Lung (tissue), 12 donors: ENCODE results near the gene GJA5. TPM values are rescaled to one million over a fixed set of nuclear protein-coding genes. Genes with fewer than 3 reads are reported as not detected.
A peak's percentile ranks its signal among the peaks of the same experiment; 100 is the strongest.

ENCODE experiments used
- ATAC-seq: fragments of 200-7000 bp; cut with Tn5 transposase; one replicate; pipeline ENCODE4 v1.9.1; 2020; ENCODE audit warnings: moderate number of reproducible peaks; ENCODE audit not compliant: insufficient read depth, low FRiP score
- DNase-seq, 3 donors: peaks; one replicate each; pipeline ENCODE4 v3.0.0-alpha.2; 2013 to 2017
- H3K27ac ChIP-seq, 2 donors: one replicate each; pipeline ENCODE4 v1.5.1; 2013; ENCODE audit warnings: mild to moderate bottlenecking in 2 of 2, moderate library complexity in 2 of 2, control low read depth in 1 of 2, inconsistent platforms in 1 of 2, low read depth in 1 of 2, low read length in 1 of 2
- H3K27me3 ChIP-seq, 3 donors: one replicate each; pipeline ENCODE4 v1.5.1; 2013; ENCODE audit warnings: low read length in 2 of 3; ENCODE audit not compliant: control insufficient read depth in 3 of 3, insufficient read depth in 3 of 3
- H3K36me3 ChIP-seq, 4 donors: one replicate each; pipeline ENCODE4 v1.5.1; 2013; ENCODE audit warnings: low read length in 4 of 4, mild to moderate bottlenecking in 1 of 4, moderate library complexity in 1 of 4; ENCODE audit not compliant: control insufficient read depth in 4 of 4, insufficient read depth in 4 of 4
- H3K4me1 ChIP-seq, 5 donors: one replicate each; pipeline ENCODE4 v1.5.1; 2013; ENCODE audit warnings: low read length in 5 of 5, mild to moderate bottlenecking in 2 of 5, moderate library complexity in 1 of 5; ENCODE audit not compliant: control insufficient read depth in 5 of 5, insufficient read depth in 5 of 5
- H3K4me3 ChIP-seq: one replicate; pipeline ENCODE4 v1.5.1; 2013; ENCODE audit warnings: mild to moderate bottlenecking, control low read depth, moderate library complexity
- H3K9ac ChIP-seq, 2 donors: one replicate each; pipeline ENCODE4 v1.5.1; 2013; ENCODE audit warnings: low read length in 2 of 2, control low read depth in 1 of 2; ENCODE audit not compliant: insufficient read depth in 1 of 2
- H3K9me3 ChIP-seq, 4 donors: one replicate each; pipeline ENCODE4 v1.5.1; 2013; ENCODE audit warnings: low read length in 3 of 4, mild to moderate bottlenecking in 1 of 4, moderate library complexity in 1 of 4; ENCODE audit not compliant: control insufficient read depth in 4 of 4, insufficient read depth in 3 of 4
- CTCF ChIP-seq: IDR thresholded peaks from 2 replicates; pipeline ENCODE4 v1.5.1; 2012; ENCODE audit warnings: mild to moderate bottlenecking; ENCODE audit errors: control extremely low read depth, extremely low read depth
- WGBS, 2 donors: extraction: QIAGEN DNeasy Blood & Tissue Kit; methylation state at CpG; one replicate each; pipeline ENCODE4 v1.1.7; 2013; 5-methylcytosine and 5-hydroxymethylcytosine counted together
- polyA plus RNA-seq, 2 donors: library from polyadenylated mRNA; stranded (reverse); fragments of 200-250 nt; gene quantifications; one replicate each; pipeline ENCODE4 v1.2.1, GENCODE V29; 2013
- total RNA-seq, 2 donors: library from RNA; depleted of rRNA in 1 of 2; stranded (reverse); fragments of >200 nt in 1 of 2; gene quantifications; one replicate each; pipeline ENCODE4 v1.2.1, GENCODE V29; 2014 to 2021
- donor health status: control.
- donor health status: control.
- donor health status: Bipolar disorder and iron deficiency.
- donor health status: healthy.
- donor health status: DM: yes; HTN: yes; CAD: no.

GJA5 gene
- total and polyA plus RNA-seq, 4 donors = 7.7 to 38.3 (median 18.5) TPM

GRCh38 chr1:147719029-147719698 lies 41.2 kb downstream of the GJA5 start:
- no peak overlapping the region for H3K9ac ChIP-seq
- H3K9me3 ChIP-seq = no peaks in the 10 kb centered on the region
- TF ChIP-seq CTCF = no peak
- peaks cover 0 to 3% (median 0%) of the 10 kb centered on the region in 3 donors for H3K27me3 ChIP-seq
- DNase-seq = no peak
- H3K4me1 ChIP-seq = peaks cover 0 to 11% (median 0%) of the 10 kb centered on the region in 5 donors
- peak overlapping the region in 1 of 2 donors; percentile 13 for H3K27ac ChIP-seq
- H3K36me3 ChIP-seq = no peaks in the 10 kb centered on the region
- no peak for ATAC-seq
- 86 to 92% methylated on average over 7 of the region's 7 CpGs for WGBS, 2 donors
- H3K4me3 ChIP-seq = no peak overlapping the region

- DNase-seq = no peak
- H3K9ac ChIP-seq = no peak overlapping the region
- no peak for ATAC-seq
These were observed 42.7 kb downstream of the GJA5 start for GRCh38 chr1:147717706-147718097.

DNA sequence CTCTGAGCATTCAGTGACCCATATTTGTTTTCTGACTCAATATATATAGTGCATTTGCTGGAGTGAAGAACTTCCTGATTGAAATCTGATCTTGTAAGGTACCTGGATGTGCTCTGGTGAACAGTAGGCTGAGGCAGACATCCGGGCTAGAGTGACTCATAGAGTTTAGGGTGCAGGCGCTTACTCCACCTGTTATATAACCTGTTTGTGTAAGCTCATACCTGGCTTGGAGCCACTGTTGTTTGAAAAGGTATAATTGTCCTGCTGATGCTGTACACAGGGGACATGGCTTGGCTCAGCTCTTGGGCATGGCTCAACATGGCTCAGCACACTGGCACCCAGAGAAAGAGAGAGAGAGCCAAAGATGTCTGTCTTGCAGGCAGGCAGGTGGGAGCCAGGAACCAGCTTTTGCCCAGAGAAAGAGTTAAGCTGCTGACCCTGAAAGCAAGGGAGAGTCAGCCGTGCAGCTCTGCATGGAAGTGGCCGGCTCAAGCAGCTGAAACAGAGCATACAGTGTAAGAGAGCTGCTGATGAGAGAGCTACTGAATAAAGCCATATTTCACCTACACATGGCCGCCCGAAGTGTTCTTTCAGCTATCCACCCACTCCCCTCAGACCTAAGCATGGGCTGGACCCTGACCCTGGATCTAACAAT lies 43.2 kb downstream of the GJA5 start:
- ATAC-seq (no peak), DNase-seq (no peak)

More at GRCh38 chr1:147717706-147718097, 42.7 kb downstream of the GJA5 start:
- WGBS, 2 donors = 21 to 48% methylated on average over 4 of the region's 4 CpGs
- TF ChIP-seq CTCF = no peak
- no peak overlapping the region for H3K27ac ChIP-seq
- H3K36me3 ChIP-seq = no peaks in the 10 kb centered on the region
- no peak overlapping the region for H3K4me3 ChIP-seq
- peaks cover 0 to 6% (median 0%) of the 10 kb centered on the region in 3 donors for H3K27me3 ChIP-seq
- no peaks in the 10 kb centered on the region for H3K9me3 ChIP-seq
- H3K4me1 ChIP-seq = peaks cover 0 to 11% (median 0%) of the 10 kb centered on the region in 5 donors

More for the DNA sequence above, 43.2 kb downstream of the GJA5 start:
- 89 to 91% methylated on average over 6 of the region's 6 CpGs for WGBS, 2 donors
- peaks cover 0 to 11% (median 0%) of the 10 kb centered on the region in 5 donors for H3K4me1 ChIP-seq
- TF ChIP-seq CTCF = no peak
- H3K27ac ChIP-seq = no peak overlapping the region
- no peak overlapping the region for H3K4me3 ChIP-seq
- H3K9me3 ChIP-seq = no peaks in the 10 kb centered on the region
- no peaks in the 10 kb centered on the region for H3K36me3 ChIP-seq
- H3K27me3 ChIP-seq = peaks cover 0 to 6% (median 0%) of the 10 kb centered on the region in 3 donors
- H3K9ac ChIP-seq = no peak overlapping the region
